NCI-H748 treated with DMSO at 0.1 percent for 48 hours (cell line): ENCODE results near the gene SEC22B.
"Not testable (repeated sequence)": the region's sequence is repeated elsewhere in the genome, so short reads cannot be mapped to it uniquely, and the experiment has no call there.

Experiments used
- DNase-seq: peaks from one replicate; lab custom pipeline; 2025; lab: John Stamatoyannopoulos, UW

The SEC22B gene

GRCh38 chr1:120116094-120116493 is 60.2 kb downstream of the SEC22B start:
- DNase-seq = not testable (repeated sequence)

- not testable (repeated sequence) for DNase-seq
These were observed 63.2 kb downstream of the SEC22B start for GRCh38 chr1:120113134-120113533.

- not testable (repeated sequence) for DNase-seq
These were observed 64.1 kb downstream of the SEC22B start for GRCh38 chr1:120112212-120112611.

- not testable (repeated sequence) for DNase-seq
These were observed 64.5 kb downstream of the SEC22B start for GRCh38 chr1:120111771-120112170.

GRCh38 chr1:120111008-120111407 is 65.3 kb downstream of the SEC22B start:
- not testable (repeated sequence) for DNase-seq

- DNase-seq = not testable (repeated sequence)
These were observed 66.7 kb downstream of the SEC22B start for GRCh38 chr1:120109656-120110055.

- not testable (repeated sequence) for DNase-seq
These were observed 67.1 kb downstream of the SEC22B start for GRCh38 chr1:120109180-120109579.

GRCh38 chr1:120105288-120105687 is 71.0 kb downstream of the SEC22B start:
- DNase-seq = not testable (repeated sequence)

GRCh38 chr1:120103768-120104167 is 72.6 kb downstream of the SEC22B start:
- not testable (repeated sequence) for DNase-seq

GRCh38 chr1:120101593-120101992 is 74.7 kb downstream of the SEC22B start:
- not testable (repeated sequence) for DNase-seq
